HEK293 (cell line): ENCODE measurements around the gene LRFN2.

Source experiments
- CTCF ChIA-PET: fragments of 350-600 bp; formaldehyde crosslinking; extraction: SDS; loops from one replicate; lab custom pipeline; 2021; ENCODE audit warnings: antibody characterized with exemption; lab: Yijun Ruan, JAX
- POLR2A ChIA-PET: fragments of 300-600 bp; formaldehyde crosslinking; extraction: SDS; loops from one replicate; lab custom pipeline; 2020; ENCODE audit warnings: antibody characterized with exemption, inconsistent platforms; lab: Yijun Ruan, JAX
- H3K27ac ChIP-seq: fragments of 200-500 bp; sonication (Bioruptor generic); 2 replicates; pipeline ENCODE4 v1.5.1; 2014; ENCODE audit warnings: low read depth, low read length, control low read depth, inconsistent platforms; ENCODE audit errors: extremely low read depth
- H3K36me3 ChIP-seq, 2 experiments: fragments of 200-500 bp in 1 of 2; sonication (Bioruptor generic) in 1 of 2; 1 replicate in 1 of 2; 2 replicates in 1 of 2; pipeline ENCODE4 v1.5.1; 2014 to 2017; ENCODE audit warnings: inconsistent platforms in 2 of 2, low read length in 2 of 2; ENCODE audit not compliant: control insufficient read depth in 2 of 2, insufficient read depth in 1 of 2
- H3K4me1 ChIP-seq: fragments of 200-500 bp; sonication (Bioruptor generic); 2 replicates; pipeline ENCODE4 v1.5.1; 2014; ENCODE audit warnings: mild to moderate bottlenecking, low read length, inconsistent platforms; ENCODE audit not compliant: control insufficient read depth, insufficient read depth
- H3K4me3 ChIP-seq: 2 replicates; pipeline ENCODE4 v1.5.1; 2011; ENCODE audit warnings: low read depth, mild to moderate bottlenecking, control low read depth, low read length, moderate library complexity
- H3K9me3 ChIP-seq: fragments of 200-500 bp; sonication (Bioruptor generic); 2 replicates; pipeline ENCODE4 v1.5.1; 2014; ENCODE audit warnings: low read depth, low read length, inconsistent platforms; ENCODE audit not compliant: control insufficient read depth, insufficient read depth
- TCF7L2 ChIP-seq: IDR thresholded peaks from 2 replicates; pipeline ENCODE4 v1.6.1; 2011; ENCODE audit warnings: low read depth, mild to moderate bottlenecking, inconsistent platforms, low read length, moderate library complexity, borderline replicate concordance
- ZBTB21 ChIP-seq: fragments of 450-650 bp; formaldehyde crosslinking; IDR thresholded peaks from 2 replicates; pipeline ENCODE4 v1.5.1; 2017; ENCODE audit warnings: missing biosample characterization, missing genetic modification characterization
- ZFP37 ChIP-seq: fragments of 450-650 bp; formaldehyde crosslinking; IDR thresholded peaks from 2 replicates; pipeline ENCODE4 v1.5.1; 2016; ENCODE audit warnings: missing biosample characterization, missing genetic modification characterization
- ZFP41 ChIP-seq: fragments of 450-650 bp; formaldehyde crosslinking; IDR thresholded peaks from 2 replicates; pipeline ENCODE4 v1.5.1; 2016; ENCODE audit warnings: missing biosample characterization, missing genetic modification characterization, borderline replicate concordance
- ZNF112 ChIP-seq: fragments of 450-650 bp; formaldehyde crosslinking; IDR thresholded peaks from 2 replicates; pipeline ENCODE4 v1.5.0; 2017; ENCODE audit warnings: missing biosample characterization, missing genetic modification characterization
- ZNF132 ChIP-seq: fragments of 450-650 bp; formaldehyde crosslinking; IDR thresholded peaks from 2 replicates; pipeline ENCODE4 v1.5.1; 2017; ENCODE audit warnings: missing biosample characterization, missing genetic modification characterization, borderline replicate concordance
- ZNF146 ChIP-seq: fragments of 450-650 bp; formaldehyde crosslinking; IDR thresholded peaks from 2 replicates; pipeline ENCODE4 v1.5.1; 2016; ENCODE audit warnings: missing biosample characterization, missing genetic modification characterization
- ZNF223 ChIP-seq: fragments of 450-650 bp; formaldehyde crosslinking; IDR thresholded peaks from 2 replicates; pipeline ENCODE4 v1.5.1; 2016; ENCODE audit warnings: missing biosample characterization, missing genetic modification characterization
- ZNF311 ChIP-seq: fragments of 450-650 bp; formaldehyde crosslinking; IDR thresholded peaks from 2 replicates; pipeline ENCODE4 v1.5.1; 2017; ENCODE audit warnings: missing biosample characterization, missing genetic modification characterization, borderline replicate concordance
- ZNF324 ChIP-seq: fragments of 450-650 bp; formaldehyde crosslinking; IDR thresholded peaks from 2 replicates; pipeline ENCODE4 v1.5.1; 2016; ENCODE audit warnings: missing biosample characterization, missing genetic modification characterization
- ZNF335 ChIP-seq: fragments of 450-650 bp; formaldehyde crosslinking; conservative IDR thresholded peaks from 2 replicates; pipeline ENCODE4 v1.5.1; 2016; ENCODE audit warnings: missing biosample characterization, missing genetic modification characterization
- ZNF350 ChIP-seq: fragments of 450-650 bp; formaldehyde crosslinking; IDR thresholded peaks from 2 replicates; pipeline ENCODE4 v1.5.0; 2017; ENCODE audit warnings: missing biosample characterization, mild to moderate bottlenecking, missing genetic modification characterization
- ZNF521 ChIP-seq: fragments of 450-650 bp; formaldehyde crosslinking; IDR thresholded peaks from 2 replicates; pipeline ENCODE4 v1.5.1; 2017; ENCODE audit warnings: missing biosample characterization, mild to moderate bottlenecking, missing genetic modification characterization
- ZNF571 ChIP-seq: fragments of 450-650 bp; formaldehyde crosslinking; IDR thresholded peaks from 2 replicates; pipeline ENCODE4 v1.5.0; 2017; ENCODE audit warnings: missing biosample characterization, missing genetic modification characterization
- ZNF600 ChIP-seq: fragments of 450-650 bp; formaldehyde crosslinking; IDR thresholded peaks from 2 replicates; pipeline ENCODE4 v1.5.1; 2016; ENCODE audit warnings: missing biosample characterization, missing genetic modification characterization
- ZNF626 ChIP-seq: fragments of 450-650 bp; sonication (Bioruptor Pico); formaldehyde crosslinking; IDR thresholded peaks from 2 replicates; pipeline ENCODE4 v1.5.1; 2018; ENCODE audit warnings: missing biosample characterization, missing genetic modification characterization, inconsistent platforms
- ZNF701 ChIP-seq: fragments of 450-650 bp; formaldehyde crosslinking; IDR thresholded peaks from 2 replicates; pipeline ENCODE4 v1.5.1; 2016; ENCODE audit warnings: missing biosample characterization, missing genetic modification characterization
- ZNF768 ChIP-seq: fragments of 450-650 bp; formaldehyde crosslinking; IDR thresholded peaks from 2 replicates; pipeline ENCODE4 v1.5.1; 2018; ENCODE audit warnings: missing biosample characterization, mild to moderate bottlenecking, missing genetic modification characterization
- ZNF785 ChIP-seq: fragments of 450-650 bp; formaldehyde crosslinking; IDR thresholded peaks from 2 replicates; pipeline ENCODE4 v1.5.1; 2016; ENCODE audit warnings: missing biosample characterization, missing genetic modification characterization
- ZNF791 ChIP-seq: fragments of 450-650 bp; formaldehyde crosslinking; IDR thresholded peaks from 2 replicates; pipeline ENCODE4 v1.5.1; 2016; ENCODE audit warnings: missing biosample characterization, missing genetic modification characterization
- ZSCAN16 ChIP-seq: fragments of 450-650 bp; formaldehyde crosslinking; IDR thresholded peaks from 2 replicates; pipeline ENCODE4 v1.5.1; 2016; ENCODE audit warnings: missing biosample characterization, missing genetic modification characterization
- TF ChIP-seq, protein P1 (sequence below): fragments of 450-650 bp; formaldehyde crosslinking; IDR thresholded peaks from 2 replicates; pipeline ENCODE4 v1.5.1; 2016; ENCODE audit warnings: missing biosample characterization, missing genetic modification characterization
- TF ChIP-seq, protein P2 (sequence below): fragments of 450-650 bp; formaldehyde crosslinking; IDR thresholded peaks from 2 replicates; pipeline ENCODE4 v1.5.1; 2016; ENCODE audit warnings: missing biosample characterization, missing genetic modification characterization
- TF ChIP-seq, protein P3 (sequence below): fragments of 450-650 bp; formaldehyde crosslinking; IDR thresholded peaks from 2 replicates; pipeline ENCODE4 v1.5.1; 2016; ENCODE audit warnings: missing biosample characterization, missing genetic modification characterization
- TF ChIP-seq, protein P4 (sequence below): fragments of 450-650 bp; formaldehyde crosslinking; conservative IDR thresholded peaks from 2 replicates; pipeline ENCODE4 v1.5.1; 2016; ENCODE audit warnings: low read depth, missing biosample characterization, missing genetic modification characterization
- TF ChIP-seq, protein P5 (sequence below): fragments of 450-650 bp; formaldehyde crosslinking; IDR thresholded peaks from 2 replicates; pipeline ENCODE4 v1.5.1; 2016; ENCODE audit warnings: missing biosample characterization, missing genetic modification characterization

Gene LRFN2

DNA sequence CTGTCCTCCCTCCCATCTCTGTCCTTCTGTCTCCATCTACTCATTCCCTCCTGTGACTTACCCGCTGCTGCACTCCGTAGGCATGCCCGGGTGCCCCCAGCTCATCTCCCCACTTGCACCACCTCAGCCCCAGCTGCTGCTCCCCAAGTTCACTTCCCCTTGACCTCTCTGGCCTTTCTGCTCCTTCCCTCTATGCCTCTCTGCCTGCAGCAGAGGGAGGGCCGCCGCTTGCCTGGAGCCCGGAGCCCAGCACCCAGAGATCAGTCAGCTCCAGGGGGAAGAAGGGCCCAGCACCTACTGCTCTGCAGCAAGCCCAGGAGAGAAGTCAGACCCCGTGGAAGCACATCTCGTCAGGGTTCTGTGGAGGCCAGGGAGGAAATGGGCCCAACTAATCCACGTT is 97.4 kb downstream of the LRFN2 start (continued):
- TF ChIP-seq, protein P1, sequence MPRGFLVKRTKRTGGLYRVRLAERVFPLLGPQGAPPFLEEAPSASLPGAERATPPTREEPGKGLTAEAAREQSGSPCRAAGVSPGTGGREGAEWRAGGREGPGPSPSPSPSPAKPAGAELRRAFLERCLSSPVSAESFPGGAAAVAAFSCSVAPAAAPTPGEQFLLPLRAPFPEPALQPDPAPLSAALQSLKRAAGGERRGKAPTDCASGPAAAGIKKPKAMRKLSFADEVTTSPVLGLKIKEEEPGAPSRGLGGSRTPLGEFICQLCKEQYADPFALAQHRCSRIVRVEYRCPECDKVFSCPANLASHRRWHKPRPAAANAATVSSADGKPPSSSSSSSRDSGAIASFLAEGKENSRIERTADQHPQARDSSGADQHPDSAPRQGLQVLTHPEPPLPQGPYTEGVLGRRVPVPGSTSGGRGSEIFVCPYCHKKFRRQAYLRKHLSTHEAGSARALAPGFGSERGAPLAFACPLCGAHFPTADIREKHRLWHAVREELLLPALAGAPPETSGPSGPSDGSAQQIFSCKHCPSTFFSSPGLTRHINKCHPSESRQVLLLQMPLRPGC (tag by site-specific recombination) = no peak
- no peak for TF ChIP-seq ZNF626
- TF ChIP-seq, protein P2, sequence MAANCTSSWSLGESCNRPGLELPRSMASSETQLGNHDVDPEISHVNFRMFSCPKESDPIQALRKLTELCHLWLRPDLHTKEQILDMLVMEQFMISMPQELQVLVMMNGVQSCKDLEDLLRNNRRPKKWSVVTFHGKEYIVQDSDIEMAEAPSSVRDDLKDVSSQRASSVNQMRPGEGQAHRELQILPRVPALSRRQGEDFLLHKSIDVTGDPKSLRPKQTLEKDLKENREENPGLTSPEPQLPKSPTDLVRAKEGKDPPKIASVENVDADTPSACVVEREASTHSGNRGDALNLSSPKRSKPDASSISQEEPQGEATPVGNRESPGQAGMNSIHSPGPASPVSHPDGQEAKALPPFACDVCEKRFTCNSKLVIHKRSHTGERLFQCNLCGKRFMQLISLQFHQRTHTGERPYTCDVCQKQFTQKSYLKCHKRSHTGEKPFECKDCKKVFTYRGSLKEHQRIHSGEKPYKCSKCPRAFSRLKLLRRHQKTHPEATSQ (tag by site-specific recombination) = no peak
- TF ChIP-seq ZNF350 (tag by site-specific recombination) = no peak
- no peak for TF ChIP-seq ZBTB21
- no peak for TF ChIP-seq ZNF521 (tag by site-specific recombination)
- TF ChIP-seq ZNF223 (tag by site-specific recombination) = no peak
- TF ChIP-seq ZNF600 = no peak

DNA sequence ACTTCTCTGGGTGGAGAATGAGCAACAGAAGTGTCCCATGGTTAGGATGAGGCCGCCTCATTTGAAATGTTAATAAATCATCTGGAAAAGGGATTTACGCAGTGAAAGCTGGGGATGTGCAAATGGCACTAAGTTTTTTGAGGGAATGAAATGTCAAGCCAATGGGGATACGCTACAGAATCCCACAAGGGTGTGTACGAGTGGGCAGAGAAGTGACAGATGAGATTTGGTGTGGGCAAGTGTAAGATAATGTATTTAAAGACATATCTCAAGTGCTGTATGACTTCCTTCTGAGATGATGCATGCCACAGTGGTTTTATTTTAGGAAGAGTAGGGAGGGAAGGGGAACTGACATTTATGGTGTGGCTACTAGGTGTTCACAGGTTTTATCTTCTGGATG is 100.6 kb downstream of the LRFN2 start:
- H3K27ac ChIP-seq = no peak overlapping the region
- ChIA-PET CTCF (interaction anchor here (1.3 kb wide), 1 partner anchor 11 kb away, joined by 5 read pairs; no protein-coding TSS in a partner anchor), POLR2A (no interaction called here)
- TF ChIP-seq ZFP37 (tag by site-specific recombination) (no peak), ZNF311 (tag by site-specific recombination) (no peak), ZNF785 (tag by site-specific recombination) (no peak), ZNF132 (tag by site-specific recombination) (no peak), ZSCAN16 (tag by site-specific recombination) (no peak), ZNF768 (tag by site-specific recombination) (no peak), ZNF571 (tag by site-specific recombination) (no peak), ZNF791 (tag by site-specific recombination) (no peak), ZNF701 (no peak), ZNF335 (tag by site-specific recombination) (no peak), TCF7L2 (no peak), ZNF146 (tag by site-specific recombination) (no peak), ZNF324 (tag by site-specific recombination) (no peak), ZFP41 (tag by site-specific recombination) (no peak), ZNF112 (tag by site-specific recombination) (no peak)
- TF ChIP-seq, protein P3, sequence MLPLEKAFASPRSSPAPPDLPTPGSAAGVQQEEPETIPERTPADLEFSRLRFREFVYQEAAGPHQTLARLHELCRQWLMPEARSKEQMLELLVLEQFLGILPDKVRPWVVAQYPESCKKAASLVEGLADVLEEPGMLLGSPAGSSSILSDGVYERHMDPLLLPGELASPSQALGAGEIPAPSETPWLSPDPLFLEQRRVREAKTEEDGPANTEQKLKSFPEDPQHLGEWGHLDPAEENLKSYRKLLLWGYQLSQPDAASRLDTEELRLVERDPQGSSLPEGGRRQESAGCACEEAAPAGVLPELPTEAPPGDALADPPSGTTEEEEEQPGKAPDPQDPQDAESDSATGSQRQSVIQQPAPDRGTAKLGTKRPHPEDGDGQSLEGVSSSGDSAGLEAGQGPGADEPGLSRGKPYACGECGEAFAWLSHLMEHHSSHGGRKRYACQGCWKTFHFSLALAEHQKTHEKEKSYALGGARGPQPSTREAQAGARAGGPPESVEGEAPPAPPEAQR (tag by site-specific recombination) = no peak
- TF ChIP-seq, protein P4, sequence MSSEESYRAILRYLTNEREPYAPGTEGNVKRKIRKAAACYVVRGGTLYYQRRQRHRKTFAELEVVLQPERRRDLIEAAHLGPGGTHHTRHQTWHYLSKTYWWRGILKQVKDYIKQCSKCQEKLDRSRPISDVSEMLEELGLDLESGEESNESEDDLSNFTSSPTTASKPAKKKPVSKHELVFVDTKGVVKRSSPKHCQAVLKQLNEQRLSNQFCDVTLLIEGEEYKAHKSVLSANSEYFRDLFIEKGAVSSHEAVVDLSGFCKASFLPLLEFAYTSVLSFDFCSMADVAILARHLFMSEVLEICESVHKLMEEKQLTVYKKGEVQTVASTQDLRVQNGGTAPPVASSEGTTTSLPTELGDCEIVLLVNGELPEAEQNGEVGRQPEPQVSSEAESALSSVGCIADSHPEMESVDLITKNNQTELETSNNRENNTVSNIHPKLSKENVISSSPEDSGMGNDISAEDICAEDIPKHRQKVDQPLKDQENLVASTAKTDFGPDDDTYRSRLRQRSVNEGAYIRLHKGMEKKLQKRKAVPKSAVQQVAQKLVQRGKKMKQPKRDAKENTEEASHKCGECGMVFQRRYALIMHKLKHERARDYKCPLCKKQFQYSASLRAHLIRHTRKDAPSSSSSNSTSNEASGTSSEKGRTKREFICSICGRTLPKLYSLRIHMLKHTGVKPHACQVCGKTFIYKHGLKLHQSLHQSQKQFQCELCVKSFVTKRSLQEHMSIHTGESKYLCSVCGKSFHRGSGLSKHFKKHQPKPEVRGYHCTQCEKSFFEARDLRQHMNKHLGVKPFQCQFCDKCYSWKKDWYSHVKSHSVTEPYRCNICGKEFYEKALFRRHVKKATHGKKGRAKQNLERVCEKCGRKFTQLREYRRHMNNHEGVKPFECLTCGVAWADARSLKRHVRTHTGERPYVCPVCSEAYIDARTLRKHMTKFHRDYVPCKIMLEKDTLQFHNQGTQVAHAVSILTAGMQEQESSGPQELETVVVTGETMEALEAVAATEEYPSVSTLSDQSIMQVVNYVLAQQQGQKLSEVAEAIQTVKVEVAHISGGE (tag by site-specific recombination) = no peak
- TF ChIP-seq, protein P5, sequence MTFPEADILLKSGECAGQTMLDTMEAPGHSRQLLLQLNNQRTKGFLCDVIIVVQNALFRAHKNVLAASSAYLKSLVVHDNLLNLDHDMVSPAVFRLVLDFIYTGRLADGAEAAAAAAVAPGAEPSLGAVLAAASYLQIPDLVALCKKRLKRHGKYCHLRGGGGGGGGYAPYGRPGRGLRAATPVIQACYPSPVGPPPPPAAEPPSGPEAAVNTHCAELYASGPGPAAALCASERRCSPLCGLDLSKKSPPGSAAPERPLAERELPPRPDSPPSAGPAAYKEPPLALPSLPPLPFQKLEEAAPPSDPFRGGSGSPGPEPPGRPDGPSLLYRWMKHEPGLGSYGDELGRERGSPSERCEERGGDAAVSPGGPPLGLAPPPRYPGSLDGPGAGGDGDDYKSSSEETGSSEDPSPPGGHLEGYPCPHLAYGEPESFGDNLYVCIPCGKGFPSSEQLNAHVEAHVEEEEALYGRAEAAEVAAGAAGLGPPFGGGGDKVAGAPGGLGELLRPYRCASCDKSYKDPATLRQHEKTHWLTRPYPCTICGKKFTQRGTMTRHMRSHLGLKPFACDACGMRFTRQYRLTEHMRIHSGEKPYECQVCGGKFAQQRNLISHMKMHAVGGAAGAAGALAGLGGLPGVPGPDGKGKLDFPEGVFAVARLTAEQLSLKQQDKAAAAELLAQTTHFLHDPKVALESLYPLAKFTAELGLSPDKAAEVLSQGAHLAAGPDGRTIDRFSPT (tag by site-specific recombination) = no peak
- no peak overlapping the region for H3K4me3 ChIP-seq
- H3K9me3 ChIP-seq = no peaks in the 10 kb centered on the region
- H3K4me1 ChIP-seq = peaks cover 6% of the 10 kb centered on the region
- H3K36me3 ChIP-seq = no peaks in the 10 kb centered on the region
